ENCODE measurements around the gene CADM3.
A peak's percentile ranks its signal among the peaks of the same experiment; 100 is the strongest.

The CADM3 gene

GRCh38 chr1:159173320-159173719, 1.9 kb downstream of the CADM3 start:
- no peak for DNase-seq (ENCODE audit: low read depth in 2 of 2)

GRCh38 chr1:159175571-159175970, 4.2 kb downstream of the CADM3 start:
- no peak for DNase-seq (ENCODE audit: low read depth in 2 of 2)

GRCh38 chr1:159177272-159177907, 6.0 kb downstream of the CADM3 start:
- DNase-seq (ENCODE audit: low read depth in 2 of 2) = no peak

GRCh38 chr1:159179906-159180305, 8.5 kb downstream of the CADM3 start:
- no peak for DNase-seq (ENCODE audit: low read depth in 2 of 2)

GRCh38 chr1:159180516-159180915, 9.1 kb downstream of the CADM3 start:
- no peak for DNase-seq (ENCODE audit: low read depth in 2 of 2)

GRCh38 chr1:159181328-159182024, 10.1 kb downstream of the CADM3 start:
- no peak for DNase-seq (ENCODE audit: low read depth in 2 of 2)

- no peak for DNase-seq (ENCODE audit: low read depth in 2 of 2)
Observed at GRCh38 chr1:159184201-159184600, 12.8 kb downstream of the CADM3 start.

- no peak for DNase-seq (ENCODE audit: low read depth in 2 of 2)
Observed at GRCh38 chr1:159185121-159185520, 13.7 kb downstream of the CADM3 start.

GRCh38 chr1:159187033-159187432, 15.6 kb downstream of the CADM3 start:
- DNase-seq (ENCODE audit: low read depth in 2 of 2) = no peak

- no peak for DNase-seq (ENCODE audit: low read depth in 2 of 2)
Observed at GRCh38 chr1:159187647-159188374, 16.4 kb downstream of the CADM3 start.

GRCh38 chr1:159188375-159188788, 17.0 kb downstream of the CADM3 start:
- no peak for DNase-seq (ENCODE audit: low read depth in 2 of 2)

GRCh38 chr1:159190441-159190840, 19.0 kb downstream of the CADM3 start:
- DNase-seq (ENCODE audit: low read depth in 2 of 2) = no peak

GRCh38 chr1:159196543-159196942, 25.1 kb downstream of the CADM3 start:
- no peak for DNase-seq (ENCODE audit: low read depth in 2 of 2)

- DNase-seq (ENCODE audit: low read depth in 2 of 2) = peak in 1 of 2 donors; percentile 34
Observed at GRCh38 chr1:159197561-159198557, 26.4 kb downstream of the CADM3 start.

GRCh38 chr1:159199901-159200300, 28.5 kb downstream of the CADM3 start:
- no peak for DNase-seq (ENCODE audit: low read depth in 2 of 2)

GRCh38 chr1:159200769-159201168, 29.4 kb downstream of the CADM3 start:
- DNase-seq (ENCODE audit: low read depth in 2 of 2) = no peak

- no peak for DNase-seq (ENCODE audit: low read depth in 2 of 2)
Observed at GRCh38 chr1:159201642-159202041, 30.2 kb downstream of the CADM3 start.

- DNase-seq (ENCODE audit: low read depth in 2 of 2) = no peak
Observed at GRCh38 chr1:159203610-159204009, 32.2 kb downstream of the CADM3 start.

GRCh38 chr1:159204161-159205141, 33.0 kb downstream of the CADM3 start, which contains the start of gene ACKR1:
Gene ACKR1, plus strand, starts transcription at chr1:159204875. Its CDS starts 85 bp downstream, at chr1:159204960.
- no peak for DNase-seq (ENCODE audit: low read depth in 2 of 2)

GRCh38 chr1:159205225-159205624, 33.8 kb downstream of the CADM3 start:
- no peak for DNase-seq (ENCODE audit: low read depth in 2 of 2)
